Mesothelial cell of epicardium (in vitro differentiated cells): ENCODE measurements around the gene ANKRD18B. TPM values are rescaled to one million over a fixed set of nuclear protein-coding genes. Genes with fewer than 3 reads are reported as not detected.
"Not testable (repeated sequence)": the region's sequence is repeated elsewhere in the genome, so short reads cannot be mapped to it uniquely, and the experiment has no call there.

ENCODE experiments used
- DNase-seq, 2 experiments: peaks; one replicate each; pipeline ENCODE4 v3.0.0; 2021; ENCODE audit warnings: low spot score in 2 of 2; ENCODE audit not compliant: unreplicated experiment in 2 of 2
- H3K27ac Mint-ChIP-seq: 2 replicates; pipeline ENCODE4 v1.8.0; 2021; ENCODE audit warnings: mixed read lengths
- H3K27me3 Mint-ChIP-seq: 2 replicates; pipeline ENCODE4 v1.8.0; 2021; ENCODE audit warnings: low read depth, mixed read lengths
- H3K36me3 Mint-ChIP-seq: 2 replicates; pipeline ENCODE4 v1.8.0; 2021; ENCODE audit warnings: mixed read lengths
- H3K4me1 Mint-ChIP-seq: 2 replicates; pipeline ENCODE4 v1.8.0; 2021; ENCODE audit warnings: mixed read lengths
- H3K4me3 Mint-ChIP-seq: 2 replicates; pipeline ENCODE4 v1.8.0; 2021; ENCODE audit warnings: mild to moderate bottlenecking, moderate library complexity, mixed read lengths
- H3K9me3 Mint-ChIP-seq: 2 replicates; pipeline ENCODE4 v1.8.0; 2021; ENCODE audit warnings: mixed read lengths
- total RNA-seq: library from RNA; stranded (reverse); gene quantifications from 3 replicates; pipeline ENCODE4 v1.2.1, GENCODE V29; 2021
- TF ChIP-seq, protein P1 (sequence below): fragments of 200-600 bp; sonication (generic); IDR thresholded peaks from one replicate; pipeline ENCODE4 v1.5.0; 2021; ENCODE audit warnings: antibody characterized with exemption; ENCODE audit not compliant: unreplicated experiment

The ANKRD18B gene
- total RNA-seq = 0.82 to 3.2 TPM (median 1.6 TPM) in 3 replicates

DNA sequence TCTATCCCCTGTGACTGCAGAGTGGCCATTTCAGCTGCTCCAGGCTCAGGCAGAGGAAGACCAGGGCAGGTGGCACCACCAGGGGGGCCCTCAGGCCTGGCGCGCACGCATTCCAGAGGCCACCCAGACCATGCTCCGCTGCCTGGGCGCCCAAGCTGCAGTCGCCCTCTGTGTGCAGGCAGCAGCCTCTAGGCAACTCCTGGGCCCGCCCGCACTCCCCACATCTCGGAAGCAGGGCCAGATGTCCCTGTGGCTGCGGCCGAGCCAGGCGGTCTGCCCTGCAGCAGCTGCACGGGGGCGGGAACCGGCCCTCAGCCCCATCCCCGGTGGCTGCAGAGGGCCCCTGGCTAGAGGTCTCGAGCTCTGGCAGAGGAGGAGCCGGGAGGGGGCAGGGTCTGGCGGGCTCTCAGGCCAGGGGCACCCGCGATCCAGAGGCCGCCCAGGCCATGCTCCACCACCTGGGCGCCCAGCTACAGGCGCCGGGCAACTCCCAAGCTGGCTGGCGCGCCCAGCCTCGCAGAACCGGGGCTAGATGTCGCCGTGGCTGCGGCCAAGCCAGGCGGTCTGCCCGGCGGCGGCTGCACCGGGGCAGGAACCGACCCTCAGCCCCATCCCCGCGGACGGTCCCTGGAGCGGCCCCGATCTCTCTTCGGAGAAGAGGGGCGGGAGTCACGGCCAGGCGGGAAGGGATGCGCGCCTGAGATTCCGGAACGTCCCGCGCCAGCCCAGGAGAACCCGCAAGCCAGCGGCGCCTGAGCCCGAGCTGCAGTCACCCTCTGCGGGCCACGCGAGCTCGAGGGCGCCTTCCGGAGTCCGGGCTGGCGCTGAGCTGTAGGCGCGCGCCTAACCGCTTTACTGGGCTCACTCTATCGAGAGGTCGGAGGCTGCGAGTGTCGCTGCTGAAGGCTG lies at the start of gene ANKRD18B:
Gene ANKRD18B, plus strand, starts transcription at position 855 of the 909 bp plus-strand sequence. CDS start 239 bp downstream, outside the sequence.
- DNase-seq = peak; percentile 26 to 59
- H3K4me1 Mint-ChIP-seq, H3K36me3 Mint-ChIP-seq, H3K9me3 Mint-ChIP-seq: not testable (repeated sequence)
- peaks cover 60% of the 10 kb centered on the region for H3K27me3 Mint-ChIP-seq
- peak within 1 kb of the TSS; percentile 30 for H3K27ac Mint-ChIP-seq
- H3K4me3 Mint-ChIP-seq = peak within 1 kb of the TSS; percentile 78

DNA sequence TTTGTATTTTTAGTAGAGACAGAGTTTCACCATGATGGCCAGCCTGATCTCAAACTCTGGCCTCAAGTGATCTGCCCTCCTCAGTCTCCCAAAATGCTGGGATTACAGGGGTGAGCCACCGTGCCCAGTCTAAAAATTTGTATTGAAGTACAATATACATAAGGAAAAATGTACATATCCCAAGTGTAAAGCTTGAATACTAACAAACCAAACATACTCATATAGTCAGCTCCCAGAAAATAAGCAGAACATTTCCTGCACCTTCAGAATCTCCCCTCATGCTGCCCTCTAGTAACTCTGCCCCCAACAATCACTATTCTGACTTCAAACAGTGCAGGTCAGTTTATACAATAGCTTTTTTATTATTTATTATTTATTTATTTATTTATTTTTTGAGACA lies 48.7 kb upstream of the ANKRD18B start:
- Mint-ChIP-seq H3K27me3 (no peaks in the 10 kb centered on the region), H3K36me3 (peaks cover 11% of the 10 kb centered on the region), H3K27ac (peak overlapping the region; percentile 39), H3K4me1 (peaks cover 27% of the 10 kb centered on the region), H3K4me3 (no peak overlapping the region), H3K9me3 (no peaks in the 10 kb centered on the region)
- DNase-seq = peak in 1 of 2 experiments; percentile 10
- TF ChIP-seq, protein P1, sequence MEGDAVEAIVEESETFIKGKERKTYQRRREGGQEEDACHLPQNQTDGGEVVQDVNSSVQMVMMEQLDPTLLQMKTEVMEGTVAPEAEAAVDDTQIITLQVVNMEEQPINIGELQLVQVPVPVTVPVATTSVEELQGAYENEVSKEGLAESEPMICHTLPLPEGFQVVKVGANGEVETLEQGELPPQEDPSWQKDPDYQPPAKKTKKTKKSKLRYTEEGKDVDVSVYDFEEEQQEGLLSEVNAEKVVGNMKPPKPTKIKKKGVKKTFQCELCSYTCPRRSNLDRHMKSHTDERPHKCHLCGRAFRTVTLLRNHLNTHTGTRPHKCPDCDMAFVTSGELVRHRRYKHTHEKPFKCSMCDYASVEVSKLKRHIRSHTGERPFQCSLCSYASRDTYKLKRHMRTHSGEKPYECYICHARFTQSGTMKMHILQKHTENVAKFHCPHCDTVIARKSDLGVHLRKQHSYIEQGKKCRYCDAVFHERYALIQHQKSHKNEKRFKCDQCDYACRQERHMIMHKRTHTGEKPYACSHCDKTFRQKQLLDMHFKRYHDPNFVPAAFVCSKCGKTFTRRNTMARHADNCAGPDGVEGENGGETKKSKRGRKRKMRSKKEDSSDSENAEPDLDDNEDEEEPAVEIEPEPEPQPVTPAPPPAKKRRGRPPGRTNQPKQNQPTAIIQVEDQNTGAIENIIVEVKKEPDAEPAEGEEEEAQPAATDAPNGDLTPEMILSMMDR = no peak

DNA sequence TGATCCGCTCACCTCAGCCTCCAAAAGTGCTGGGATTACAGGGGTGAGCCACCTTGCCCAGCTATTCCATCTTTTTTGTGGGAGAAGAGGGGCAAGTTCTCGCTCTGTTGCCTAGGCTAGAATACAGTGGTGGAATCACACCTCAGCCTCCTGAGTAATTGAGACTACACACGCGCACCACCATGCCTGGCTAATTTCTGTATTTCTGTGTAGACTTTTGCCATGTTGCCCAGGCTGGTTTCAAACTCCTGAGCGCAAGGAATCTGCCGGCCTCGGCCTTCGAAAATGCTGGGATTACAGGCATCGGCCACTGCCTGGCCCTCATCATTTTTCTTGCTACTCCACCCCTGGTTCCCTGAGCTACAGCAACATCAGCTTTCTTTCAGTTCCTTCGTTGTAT lies 47.5 kb upstream of the ANKRD18B start:
- Mint-ChIP-seq H3K27ac (no peak overlapping the region), H3K27me3 (no peaks in the 10 kb centered on the region), H3K36me3 (peaks cover 5% of the 10 kb centered on the region), H3K4me1 (peaks cover 24% of the 10 kb centered on the region), H3K4me3 (no peak overlapping the region), H3K9me3 (no peaks in the 10 kb centered on the region)
- no peak for DNase-seq
- TF ChIP-seq, protein P1 = no peak

DNA sequence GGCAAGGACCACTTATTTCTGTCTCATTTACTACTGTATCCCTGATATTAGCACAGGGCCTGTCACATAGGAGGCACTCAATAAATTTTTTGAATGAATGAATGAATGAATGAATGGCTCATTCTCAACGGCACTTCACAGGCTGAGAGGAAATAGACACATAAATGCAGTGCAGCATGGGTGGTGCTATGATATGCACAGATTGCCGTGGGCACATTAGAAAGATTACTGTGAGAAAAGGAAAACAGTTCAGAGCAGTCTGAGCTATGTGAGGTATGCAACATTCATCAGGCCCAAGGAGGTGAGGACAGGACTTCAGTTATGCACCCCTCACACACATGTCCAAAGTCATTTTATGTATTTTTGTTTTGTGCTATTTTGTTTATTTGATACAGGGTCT lies 43.9 kb upstream of the ANKRD18B start:
- no peak overlapping the region for H3K4me3 Mint-ChIP-seq
- no peaks in the 10 kb centered on the region for H3K27me3 Mint-ChIP-seq
- peak overlapping the region; percentile 14 for H3K27ac Mint-ChIP-seq
- H3K36me3 Mint-ChIP-seq = peaks cover 3% of the 10 kb centered on the region
- no peaks in the 10 kb centered on the region for H3K9me3 Mint-ChIP-seq
- TF ChIP-seq, protein P1 = no peak
- peaks cover 5% of the 10 kb centered on the region for H3K4me1 Mint-ChIP-seq
- no peak for DNase-seq

DNA sequence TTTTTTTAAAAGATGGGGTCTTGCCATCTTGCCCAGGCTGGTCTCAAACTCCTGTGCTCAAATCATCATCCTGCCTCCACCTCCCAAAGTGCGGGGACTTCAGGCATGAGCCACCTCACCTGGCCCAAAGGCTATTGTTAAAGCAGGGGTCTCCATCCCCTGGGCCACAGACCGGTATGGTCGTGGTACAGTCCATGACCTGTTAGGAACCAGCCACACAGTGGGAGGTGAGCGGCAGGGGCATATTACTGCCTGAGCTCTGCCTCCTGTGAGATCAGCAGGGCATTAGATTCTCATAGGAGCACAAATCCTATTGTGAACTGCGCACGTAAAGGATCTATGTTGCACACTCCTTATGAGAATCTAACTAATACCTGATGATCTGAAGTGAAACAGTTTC lies 43.1 kb upstream of the ANKRD18B start:
- Mint-ChIP-seq H3K9me3 (no peaks in the 10 kb centered on the region), H3K27me3 (no peaks in the 10 kb centered on the region), H3K4me1 (peaks cover 5% of the 10 kb centered on the region), H3K4me3 (no peak overlapping the region), H3K36me3 (peaks cover 3% of the 10 kb centered on the region), H3K27ac (no peak overlapping the region)
- DNase-seq = no peak
- TF ChIP-seq, protein P1 = no peak

DNA sequence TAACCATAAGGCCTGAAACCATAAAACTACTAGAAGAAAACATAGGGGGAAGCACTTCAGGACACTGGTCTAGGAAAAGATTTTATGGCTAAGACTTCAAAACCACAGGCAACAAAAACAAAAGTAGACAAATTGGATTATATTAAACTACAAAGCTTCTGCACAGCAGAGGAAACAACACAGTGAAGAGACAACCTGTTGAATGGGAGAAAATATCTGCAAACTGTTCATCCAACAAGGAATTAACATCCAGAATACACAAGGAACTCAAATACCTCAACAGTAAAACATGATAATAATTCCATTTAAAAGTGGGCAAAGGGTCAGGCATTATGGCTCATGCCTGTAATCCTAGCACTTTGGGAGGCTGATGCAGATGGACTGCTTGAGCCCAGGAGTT lies 38.7 kb upstream of the ANKRD18B start:
- not testable (repeated sequence) for H3K27ac Mint-ChIP-seq, H3K36me3 Mint-ChIP-seq, DNase-seq, H3K4me1 Mint-ChIP-seq, H3K4me3 Mint-ChIP-seq, H3K9me3 Mint-ChIP-seq, H3K27me3 Mint-ChIP-seq
